ENCODE results near the gene ELAC2. TPM values are rescaled to one million over a fixed set of nuclear protein-coding genes. Genes with fewer than 3 reads are reported as not detected.

The ELAC2 gene
- polyA plus RNA-seq, 1 donor from 2014 or later, result 34.6 TPM

DNA sequence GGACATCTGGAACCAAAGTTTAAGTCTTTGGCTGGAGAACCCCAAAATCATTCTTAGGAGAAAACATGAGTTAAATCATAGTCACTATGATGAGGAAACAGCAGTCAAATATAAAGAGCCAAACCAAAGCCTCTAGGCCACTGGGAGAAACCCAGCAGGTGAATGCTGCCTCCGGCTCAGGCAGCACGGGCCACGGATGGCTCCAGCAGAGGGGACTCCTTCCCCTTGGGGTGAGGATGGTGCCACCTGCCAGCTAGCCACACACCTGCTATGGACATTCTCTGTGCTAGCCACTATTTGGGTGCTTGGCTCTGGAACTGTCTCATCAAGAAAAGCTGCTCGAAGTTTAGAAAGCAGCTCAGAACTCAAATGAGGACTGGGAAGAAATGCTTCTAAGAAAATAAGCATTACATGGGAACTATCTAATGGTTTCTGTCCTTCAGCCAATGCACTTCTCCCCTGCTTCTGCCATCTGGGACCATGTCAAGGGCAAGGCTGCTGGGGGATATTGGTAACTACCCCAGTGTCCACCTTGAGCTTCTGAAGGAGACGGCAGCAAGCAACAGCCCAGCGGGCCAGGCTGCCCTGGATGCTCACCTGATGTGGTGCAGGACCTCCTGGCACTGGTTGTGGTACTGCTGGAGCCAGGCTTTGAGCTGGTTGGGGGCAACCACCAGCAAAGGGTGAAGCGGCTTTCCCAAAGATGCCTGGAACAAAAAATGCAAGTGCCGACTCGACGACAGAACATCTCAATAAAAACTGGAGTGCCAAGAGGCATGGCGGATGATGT, 22.5 kb downstream of the ELAC2 start:
- TF ChIP-seq EZH2 (IDR thresholded peaks at IDR 0.05; ENCODE audit: borderline replicate concordance, insufficient read depth, low read length, poor library complexity, severe bottlenecking) (no peak), POLR2AphosphoS5 (IDR thresholded peaks at IDR 0.05) (no peak), MXI1 (conservative IDR thresholded peaks at IDR 0.05; ENCODE audit: poor library complexity, severe bottlenecking) (no peak), EP300 (conservative IDR thresholded peaks at IDR 0.05; ENCODE audit: poor library complexity, severe bottlenecking) (no peak), SMC3 (conservative IDR thresholded peaks at IDR 0.05; ENCODE audit: poor library complexity) (no peak), RAD21 (conservative IDR thresholded peaks at IDR 0.05) (no peak), TAF1 (IDR thresholded peaks at IDR 0.05; ENCODE audit: low read depth) (no peak)
- TF ChIP-seq, protein P1, sequence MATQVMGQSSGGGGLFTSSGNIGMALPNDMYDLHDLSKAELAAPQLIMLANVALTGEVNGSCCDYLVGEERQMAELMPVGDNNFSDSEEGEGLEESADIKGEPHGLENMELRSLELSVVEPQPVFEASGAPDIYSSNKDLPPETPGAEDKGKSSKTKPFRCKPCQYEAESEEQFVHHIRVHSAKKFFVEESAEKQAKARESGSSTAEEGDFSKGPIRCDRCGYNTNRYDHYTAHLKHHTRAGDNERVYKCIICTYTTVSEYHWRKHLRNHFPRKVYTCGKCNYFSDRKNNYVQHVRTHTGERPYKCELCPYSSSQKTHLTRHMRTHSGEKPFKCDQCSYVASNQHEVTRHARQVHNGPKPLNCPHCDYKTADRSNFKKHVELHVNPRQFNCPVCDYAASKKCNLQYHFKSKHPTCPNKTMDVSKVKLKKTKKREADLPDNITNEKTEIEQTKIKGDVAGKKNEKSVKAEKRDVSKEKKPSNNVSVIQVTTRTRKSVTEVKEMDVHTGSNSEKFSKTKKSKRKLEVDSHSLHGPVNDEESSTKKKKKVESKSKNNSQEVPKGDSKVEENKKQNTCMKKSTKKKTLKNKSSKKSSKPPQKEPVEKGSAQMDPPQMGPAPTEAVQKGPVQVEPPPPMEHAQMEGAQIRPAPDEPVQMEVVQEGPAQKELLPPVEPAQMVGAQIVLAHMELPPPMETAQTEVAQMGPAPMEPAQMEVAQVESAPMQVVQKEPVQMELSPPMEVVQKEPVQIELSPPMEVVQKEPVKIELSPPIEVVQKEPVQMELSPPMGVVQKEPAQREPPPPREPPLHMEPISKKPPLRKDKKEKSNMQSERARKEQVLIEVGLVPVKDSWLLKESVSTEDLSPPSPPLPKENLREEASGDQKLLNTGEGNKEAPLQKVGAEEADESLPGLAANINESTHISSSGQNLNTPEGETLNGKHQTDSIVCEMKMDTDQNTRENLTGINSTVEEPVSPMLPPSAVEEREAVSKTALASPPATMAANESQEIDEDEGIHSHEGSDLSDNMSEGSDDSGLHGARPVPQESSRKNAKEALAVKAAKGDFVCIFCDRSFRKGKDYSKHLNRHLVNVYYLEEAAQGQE (IDR thresholded peaks at IDR 0.05; ENCODE audit: borderline replicate concordance), result no peak
- TF ChIP-seq, protein P2, sequence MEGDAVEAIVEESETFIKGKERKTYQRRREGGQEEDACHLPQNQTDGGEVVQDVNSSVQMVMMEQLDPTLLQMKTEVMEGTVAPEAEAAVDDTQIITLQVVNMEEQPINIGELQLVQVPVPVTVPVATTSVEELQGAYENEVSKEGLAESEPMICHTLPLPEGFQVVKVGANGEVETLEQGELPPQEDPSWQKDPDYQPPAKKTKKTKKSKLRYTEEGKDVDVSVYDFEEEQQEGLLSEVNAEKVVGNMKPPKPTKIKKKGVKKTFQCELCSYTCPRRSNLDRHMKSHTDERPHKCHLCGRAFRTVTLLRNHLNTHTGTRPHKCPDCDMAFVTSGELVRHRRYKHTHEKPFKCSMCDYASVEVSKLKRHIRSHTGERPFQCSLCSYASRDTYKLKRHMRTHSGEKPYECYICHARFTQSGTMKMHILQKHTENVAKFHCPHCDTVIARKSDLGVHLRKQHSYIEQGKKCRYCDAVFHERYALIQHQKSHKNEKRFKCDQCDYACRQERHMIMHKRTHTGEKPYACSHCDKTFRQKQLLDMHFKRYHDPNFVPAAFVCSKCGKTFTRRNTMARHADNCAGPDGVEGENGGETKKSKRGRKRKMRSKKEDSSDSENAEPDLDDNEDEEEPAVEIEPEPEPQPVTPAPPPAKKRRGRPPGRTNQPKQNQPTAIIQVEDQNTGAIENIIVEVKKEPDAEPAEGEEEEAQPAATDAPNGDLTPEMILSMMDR (IDR thresholded peaks at IDR 0.05; ENCODE audit: poor library complexity, severe bottlenecking), result no peak
- H3K9me2 ChIP-seq (ENCODE audit: insufficient read depth, low read length), result no peaks in the 10 kb centered on the region
- H3F3A ChIP-seq (ENCODE audit: insufficient read depth, low read length, poor library complexity, severe bottlenecking), result no peaks in the 10 kb centered on the region
- no peaks in the 10 kb centered on the region for H4K20me1 ChIP-seq (ENCODE audit: insufficient read depth)
- no peak overlapping the region for H3K4me2 ChIP-seq (ENCODE audit: low read length)
- no peaks in the 10 kb centered on the region for H3K79me2 ChIP-seq (replicated peaks; ENCODE audit: insufficient read depth, low read length)
- H2AFZ ChIP-seq (ENCODE audit: low read depth, low read length), result no peak overlapping the region
- no peak overlapping the region for H3K4me3 ChIP-seq (ENCODE audit: low read length)
- no peaks in the 10 kb centered on the region for H3K9me3 ChIP-seq (ENCODE audit: low read length)
- H3K27ac ChIP-seq (ENCODE audit: low read length), result no peak overlapping the region
- no peaks in the 10 kb centered on the region for H3K27me3 ChIP-seq (ENCODE audit: insufficient read depth, low read depth, low read length)
- no peak overlapping the region for H3K9ac ChIP-seq (ENCODE audit: low read length)
- H3K36me3 ChIP-seq (ENCODE audit: insufficient read depth, low read length), result peaks cover 5% of the 10 kb centered on the region

DNA sequence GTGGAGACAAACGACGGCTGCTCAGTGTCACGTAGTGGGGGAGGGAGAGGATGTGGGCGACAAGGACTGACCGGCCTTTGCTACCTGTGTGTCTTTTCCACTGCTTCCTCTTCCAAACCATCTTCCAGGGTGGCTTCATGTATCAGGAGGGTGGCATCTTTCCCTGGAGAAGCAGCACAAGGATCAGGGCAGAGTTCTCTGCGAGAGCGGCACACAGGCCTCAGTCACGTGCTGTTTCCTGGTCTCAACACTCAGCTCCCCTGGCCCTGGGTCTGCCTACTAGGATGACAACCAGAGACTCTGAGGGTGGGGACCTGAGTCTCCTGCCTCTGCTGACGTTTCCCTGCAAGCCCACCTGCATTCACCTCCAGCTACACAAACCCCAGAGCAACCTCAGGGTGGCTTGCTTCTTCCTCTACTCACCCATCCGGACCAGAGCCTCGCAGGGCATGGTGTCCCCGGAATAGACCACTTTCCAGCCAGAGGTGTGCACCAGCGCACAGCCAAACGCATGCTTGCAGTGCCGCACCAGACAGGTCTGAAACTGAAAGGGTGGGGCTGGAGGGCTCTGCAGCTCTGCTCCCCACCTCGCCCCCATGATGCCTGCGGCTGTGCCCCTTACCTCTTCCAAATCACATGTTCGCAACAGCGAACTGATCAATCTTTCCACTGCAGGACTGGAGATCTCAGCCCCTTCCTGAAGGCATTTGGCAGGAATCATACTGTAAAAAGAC, 23.3 kb downstream of the ELAC2 start:
- Histone ChIP-seq H3K4me3 (ENCODE audit: low read length) (no peak overlapping the region), H3K9me3 (ENCODE audit: low read length) (no peaks in the 10 kb centered on the region), H3K4me2 (ENCODE audit: low read length) (no peak overlapping the region), H4K20me1 (ENCODE audit: insufficient read depth) (no peaks in the 10 kb centered on the region), H3F3A (ENCODE audit: insufficient read depth, low read length, poor library complexity, severe bottlenecking) (no peaks in the 10 kb centered on the region), H3K27me3 (ENCODE audit: insufficient read depth, low read depth, low read length) (no peaks in the 10 kb centered on the region), H3K9ac (ENCODE audit: low read length) (no peak overlapping the region), H3K27ac (ENCODE audit: low read length) (no peak overlapping the region), H3K79me2 (replicated peaks; ENCODE audit: insufficient read depth, low read length) (no peaks in the 10 kb centered on the region), H3K36me3 (ENCODE audit: insufficient read depth, low read length) (peaks cover 5% of the 10 kb centered on the region), H2AFZ (ENCODE audit: low read depth, low read length) (no peak overlapping the region), H3K9me2 (ENCODE audit: insufficient read depth, low read length) (no peaks in the 10 kb centered on the region)
- TF ChIP-seq POLR2AphosphoS5 (IDR thresholded peaks at IDR 0.05), result no peak
- TF ChIP-seq SMC3 (conservative IDR thresholded peaks at IDR 0.05; ENCODE audit: poor library complexity), result no peak
- TF ChIP-seq EP300 (conservative IDR thresholded peaks at IDR 0.05; ENCODE audit: poor library complexity, severe bottlenecking), result no peak
- TF ChIP-seq, protein P2 (IDR thresholded peaks at IDR 0.05; ENCODE audit: poor library complexity, severe bottlenecking), result no peak
- TF ChIP-seq MXI1 (conservative IDR thresholded peaks at IDR 0.05; ENCODE audit: poor library complexity, severe bottlenecking), result no peak
- TF ChIP-seq TAF1 (IDR thresholded peaks at IDR 0.05; ENCODE audit: low read depth), result no peak
- no peak for TF ChIP-seq EZH2 (IDR thresholded peaks at IDR 0.05; ENCODE audit: borderline replicate concordance, insufficient read depth, low read length, poor library complexity, severe bottlenecking)
- TF ChIP-seq, protein P1 (IDR thresholded peaks at IDR 0.05; ENCODE audit: borderline replicate concordance), result no peak
- TF ChIP-seq RAD21 (conservative IDR thresholded peaks at IDR 0.05), result no peak
